GM23338 (cell line): ENCODE results near the gene GNAT2.

Source experiments
- CTCF ChIP-seq, 2 experiments: fragments of 200-600 bp in 1 of 2; sonication (generic) in 1 of 2; conservative IDR thresholded peaks; 2 replicates each; pipeline versions ENCODE4 v1.5.1 to v1.6.1; 2016 to 2017; ENCODE audit warnings: antibody characterized with exemption in 2 of 2, low read depth in 2 of 2, mild to moderate bottlenecking in 2 of 2, moderate library complexity in 1 of 2
- EZH2 ChIP-seq: fragments of 200-600 bp; sonication (generic); IDR thresholded peaks from one replicate; pipeline ENCODE4 v1.8.0; 2017; ENCODE audit warnings: antibody characterized with exemption, mild to moderate bottlenecking, low read depth; ENCODE audit not compliant: unreplicated experiment
- STAT1 ChIP-seq: IDR thresholded peaks from one replicate; pipeline ENCODE4 v1.6.1; 2016; ENCODE audit warnings: antibody characterized with exemption; ENCODE audit not compliant: unreplicated experiment

GRCh38 chr1:109644670-109645069 lies 25.3 kb upstream of the GNAT2 start:
- TF ChIP-seq CTCF (conservative IDR thresholded peaks at IDR 0.05; ENCODE audit: low read depth in 2 of 2): no peak
- no peak for TF ChIP-seq EZH2
- TF ChIP-seq STAT1: no peak
